Measurements from ENCODE around the gene LRP1B.

LRP1B gene

GRCh38 chr2:140584471-140584870 is 1546.3 kb downstream of the LRP1B start:
- no peak for TF ChIP-seq CTCF (IDR thresholded peaks at IDR 0.05; ENCODE audit: extremely low read depth, missing control alignments)
- DNase-seq (ENCODE audit: low spot score): no peak

GRCh38 chr2:140580532-140581151 is 1550.2 kb downstream of the LRP1B start:
- TF ChIP-seq CTCF (IDR thresholded peaks at IDR 0.05; ENCODE audit: extremely low read depth, missing control alignments): no peak
- no peak for DNase-seq (ENCODE audit: low spot score)

GRCh38 chr2:140577453-140577852 is 1553.4 kb downstream of the LRP1B start:
- no peak for DNase-seq (ENCODE audit: low spot score)
- no peak for TF ChIP-seq CTCF (IDR thresholded peaks at IDR 0.05; ENCODE audit: extremely low read depth, missing control alignments)

- DNase-seq (ENCODE audit: low spot score): no peak
- no peak for TF ChIP-seq CTCF (IDR thresholded peaks at IDR 0.05; ENCODE audit: extremely low read depth, missing control alignments)
Measured at GRCh38 chr2:140567734-140568133, 1563.1 kb downstream of the LRP1B start.

- DNase-seq (ENCODE audit: low spot score): no peak
- TF ChIP-seq CTCF (IDR thresholded peaks at IDR 0.05; ENCODE audit: extremely low read depth, missing control alignments): no peak
Measured at GRCh38 chr2:140565756-140566155, 1565.1 kb downstream of the LRP1B start.

GRCh38 chr2:140555701-140556100 is 1575.1 kb downstream of the LRP1B start:
- TF ChIP-seq CTCF (IDR thresholded peaks at IDR 0.05; ENCODE audit: extremely low read depth, missing control alignments): no peak
- no peak for DNase-seq (ENCODE audit: low spot score)

- DNase-seq (ENCODE audit: low spot score): no peak
- TF ChIP-seq CTCF (IDR thresholded peaks at IDR 0.05; ENCODE audit: extremely low read depth, missing control alignments): no peak
Measured at GRCh38 chr2:140552634-140553033, 1578.2 kb downstream of the LRP1B start.

Measured in GM20000 (cell line).